HuH-7 (cell line): ENCODE results near the gene JMJD8.
A peak's percentile ranks its signal among the peaks of the same experiment; 100 is the strongest.

Experiments used
- DNase-seq: peaks from one replicate; pipeline ENCODE4 v3.0.0; 2011; ENCODE audit warnings: low spot score

The JMJD8 gene

GRCh38 chr16:638034-638543 is 46.0 kb downstream of the JMJD8 start:
- no peak for DNase-seq

DNA sequence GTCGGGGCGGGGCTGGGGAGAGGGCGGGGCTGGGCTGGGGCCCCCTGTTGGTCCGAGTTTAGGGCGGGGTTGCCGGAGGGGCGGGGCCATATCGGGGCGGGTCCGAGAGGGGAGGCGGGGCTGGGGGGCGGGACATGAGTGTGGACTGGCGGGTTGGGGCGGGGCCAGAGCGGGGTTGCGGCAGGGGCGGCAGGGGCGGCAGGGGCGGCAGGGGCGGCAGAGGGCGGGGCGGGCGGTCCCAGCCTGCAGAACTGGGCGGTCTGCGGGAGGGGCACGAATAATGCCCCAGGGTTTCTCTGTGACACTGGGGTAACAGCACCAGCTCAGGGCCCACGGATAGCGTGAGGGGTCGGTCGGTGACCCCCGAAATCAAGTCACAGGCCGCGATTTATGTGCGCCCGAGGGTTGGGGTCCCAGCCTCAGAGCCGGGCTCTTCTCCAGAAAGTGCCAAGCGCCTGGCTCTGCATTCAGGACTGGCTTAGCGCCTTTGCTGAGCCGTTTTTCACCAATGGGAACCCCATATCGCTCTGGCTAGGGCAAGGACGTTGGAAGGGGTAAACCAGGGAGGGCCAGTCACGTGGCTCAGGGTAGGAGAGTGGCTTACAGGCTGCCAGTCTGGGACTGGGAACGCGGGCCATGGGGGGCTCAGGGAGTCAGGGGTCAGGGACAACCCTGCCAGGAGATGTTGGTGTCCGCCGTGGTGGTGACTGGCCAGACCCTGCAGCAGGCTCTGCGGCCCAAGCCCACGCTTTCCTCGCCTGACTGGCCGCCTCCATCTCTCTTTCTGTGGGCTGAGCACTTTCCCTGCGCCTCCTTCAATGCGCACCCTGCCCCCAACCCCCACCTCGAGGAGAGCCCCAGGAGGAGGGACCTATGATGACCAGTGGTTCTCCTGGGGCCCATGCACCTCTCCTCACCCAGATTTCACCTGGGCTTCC is 46.8 kb downstream of the JMJD8 start:
- DNase-seq = peak; percentile 90

- peak; percentile 87 for DNase-seq
These were observed 47.7 kb downstream of the JMJD8 start, which contains the start of gene METTL26 for GRCh38 chr16:636206-637080. Gene METTL26 (minus strand): TSS chr16:636305. CDS start chr16:636290, 15 bp downstream.

DNA sequence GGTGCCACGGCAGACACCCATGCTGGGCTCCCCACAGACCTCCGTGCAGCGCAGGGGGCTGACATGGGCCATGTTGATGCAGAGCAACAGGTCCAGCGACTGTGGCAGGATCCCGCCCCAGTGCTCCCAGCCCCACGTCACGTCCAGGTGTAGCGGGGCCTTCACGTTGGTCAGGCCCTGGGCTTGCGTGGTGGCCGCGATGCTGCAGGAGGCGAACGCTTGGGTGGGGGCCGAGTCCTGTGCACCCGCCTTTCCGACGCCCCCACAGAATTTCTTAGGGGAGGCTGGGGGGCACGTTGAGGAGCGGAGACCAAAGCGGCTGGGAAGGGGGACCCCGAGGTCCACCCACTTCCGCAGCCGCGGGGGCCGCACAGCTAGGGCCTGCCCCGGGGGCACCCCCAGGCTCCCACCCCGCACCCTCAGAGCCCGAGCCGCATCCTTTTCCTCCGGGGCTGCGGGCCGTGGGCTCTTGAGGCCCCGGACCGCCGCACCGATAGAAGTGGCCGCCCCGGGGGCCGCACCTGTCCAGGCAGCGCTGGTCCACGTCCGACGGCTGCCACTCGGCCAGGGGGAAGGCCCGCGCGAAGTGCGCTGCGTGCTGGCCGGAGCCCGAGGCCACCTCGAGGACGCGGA is 48.4 kb downstream of the JMJD8 start:
- no peak for DNase-seq

GRCh38 chr16:634996-635395 is 49.1 kb downstream of the JMJD8 start:
- no peak for DNase-seq

DNA sequence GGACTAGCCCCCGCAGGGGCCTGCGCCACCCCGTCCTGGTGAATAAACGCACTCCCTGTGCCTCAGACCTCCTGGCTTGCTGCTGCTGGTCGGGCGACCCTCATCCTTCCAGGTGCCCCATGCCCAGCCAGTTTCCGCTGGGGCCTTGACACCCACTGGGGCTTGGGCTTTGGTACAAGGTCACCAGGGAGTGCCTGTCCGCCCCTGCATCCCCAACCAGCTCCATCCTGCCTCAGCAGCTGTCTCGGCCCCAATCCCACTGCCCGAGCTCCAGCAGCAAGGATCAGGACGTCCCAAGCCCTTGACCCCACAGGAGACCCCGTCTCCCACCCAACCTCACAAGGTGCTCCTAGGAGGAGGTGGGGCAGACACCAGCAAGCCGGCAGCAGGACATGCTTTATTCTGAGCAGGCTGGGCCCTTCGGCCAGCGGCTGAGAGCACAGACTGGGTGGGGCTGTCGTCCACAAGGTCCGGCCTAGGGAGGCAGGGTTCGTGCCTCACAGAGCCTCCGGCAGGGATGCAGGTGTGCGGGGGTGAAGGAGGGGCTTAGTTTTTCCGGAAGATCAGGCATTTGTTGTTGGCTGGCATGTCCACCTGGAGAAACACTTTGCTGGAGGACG is 50.0 kb downstream of the JMJD8 start:
- DNase-seq = no peak

- DNase-seq = no peak
These were observed 50.6 kb downstream of the JMJD8 start for GRCh38 chr16:633336-634050.

DNA sequence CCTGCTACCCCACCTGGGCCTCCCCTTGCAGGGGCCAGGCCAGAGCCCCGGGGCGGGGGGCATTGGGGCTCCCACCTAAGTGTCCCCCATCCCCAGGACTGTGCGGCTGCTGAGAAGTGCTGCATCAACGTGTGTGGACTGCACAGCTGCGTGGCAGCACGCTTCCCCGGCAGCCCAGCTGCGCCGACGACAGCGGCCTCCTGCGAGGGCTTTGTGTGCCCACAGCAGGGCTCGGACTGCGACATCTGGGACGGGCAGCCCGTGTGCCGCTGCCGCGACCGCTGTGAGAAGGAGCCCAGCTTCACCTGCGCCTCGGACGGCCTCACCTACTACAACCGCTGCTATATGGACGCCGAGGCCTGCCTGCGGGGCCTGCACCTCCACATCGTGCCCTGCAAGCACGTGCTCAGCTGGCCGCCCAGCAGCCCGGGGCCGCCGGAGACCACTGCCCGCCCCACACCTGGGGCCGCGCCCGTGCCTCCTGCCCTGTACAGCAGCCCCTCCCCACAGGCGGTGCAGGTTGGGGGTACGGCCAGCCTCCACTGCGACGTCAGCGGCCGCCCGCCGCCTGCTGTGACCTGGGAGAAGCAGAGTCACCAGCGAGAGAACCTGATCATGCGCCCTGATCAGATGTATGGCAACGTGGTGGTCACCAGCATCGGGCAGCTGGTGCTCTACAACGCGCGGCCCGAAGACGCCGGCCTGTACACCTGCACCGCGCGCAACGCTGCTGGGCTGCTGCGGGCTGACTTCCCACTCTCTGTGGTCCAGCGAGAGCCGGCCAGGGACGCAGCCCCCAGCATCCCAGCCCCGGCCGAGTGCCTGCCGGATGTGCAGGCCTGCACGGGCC is 51.4 kb downstream of the JMJD8 start:
- no peak for DNase-seq

GRCh38 chr16:631808-632358 is 52.3 kb downstream of the JMJD8 start:
- DNase-seq = no peak
